Suprapubic skin (tissue), 4 donors: ENCODE results near the gene CILP.

Experiments used
- CTCF ChIP-seq, 2 donors: fragments of 200-600 bp in 1 of 2; fragments of 450-650 bp in 1 of 2; sonication (generic) in 1 of 2; IDR thresholded peaks; one replicate each; pipeline ENCODE4 v1.5.1; 2016 to 2019; ENCODE audit warnings: antibody characterized with exemption in 2 of 2, mild to moderate bottlenecking in 1 of 2, moderate library complexity in 1 of 2
- POLR2A ChIP-seq, 2 donors: fragments of 450-650 bp; IDR thresholded peaks; one replicate each; pipeline ENCODE4 v1.6.1; 2017; ENCODE audit warnings: antibody characterized with exemption in 2 of 2, mild to moderate bottlenecking in 2 of 2, moderate library complexity in 2 of 2
- POLR2AphosphoS5 ChIP-seq, 3 donors: sonication (generic); formaldehyde crosslinking; IDR thresholded peaks; one replicate each; pipeline ENCODE4 v1.6.1; 2017; ENCODE audit warnings: antibody characterized with exemption in 3 of 3

- TF ChIP-seq POLR2A (IDR thresholded peaks at IDR 0.05) (no peak), CTCF (IDR thresholded peaks at IDR 0.05) (no peak), POLR2AphosphoS5 (IDR thresholded peaks at IDR 0.05) (no peak)
Observed at GRCh38 chr15:65197337-65197645, 14.0 kb downstream of the CILP start.
